Measurements from ENCODE around the gene FAAP100. TPM values are rescaled to one million over a fixed set of nuclear protein-coding genes. Genes with fewer than 3 reads are reported as not detected.

FAAP100 gene
- total RNA-seq, 1 donor from 2014 or later = 76.5 TPM

GRCh38 chr17:81503619-81504018, 48.5 kb downstream of the FAAP100 start:
- Mint-ChIP-seq H3K9me3 (no peaks in the 10 kb centered on the region), H3K27ac (no peak overlapping the region), H3K27me3 (peaks cover 24% of the 10 kb centered on the region), H3K4me3 (no peak overlapping the region), H3K36me3 (ENCODE audit: low read depth) (peaks cover 8% of the 10 kb centered on the region), H3K4me1 (peaks cover 4% of the 10 kb centered on the region)
- intact Hi-C loops (cut with micrococcal nuclease) = no loop called here
- DNase-seq = no peak

GRCh38 chr17:81502471-81503017, 49.6 kb downstream of the FAAP100 start:
- H3K9me3 Mint-ChIP-seq = no peaks in the 10 kb centered on the region
- H3K27ac Mint-ChIP-seq = no peak overlapping the region
- no peaks in the 10 kb centered on the region for H3K36me3 Mint-ChIP-seq (ENCODE audit: low read depth)
- H3K4me1 Mint-ChIP-seq = no peaks in the 10 kb centered on the region
- no peak overlapping the region for H3K4me3 Mint-ChIP-seq
- no peak for DNase-seq
- H3K27me3 Mint-ChIP-seq = peaks cover 27% of the 10 kb centered on the region
- intact Hi-C loops (cut with micrococcal nuclease) = no loop called here

GRCh38 chr17:81500047-81500446, 52.1 kb downstream of the FAAP100 start:
- Mint-ChIP-seq H3K4me1 (peaks cover 1% of the 10 kb centered on the region), H3K36me3 (ENCODE audit: low read depth) (no peaks in the 10 kb centered on the region), H3K4me3 (no peak overlapping the region), H3K27ac (no peak overlapping the region), H3K9me3 (no peaks in the 10 kb centered on the region), H3K27me3 (peaks cover 29% of the 10 kb centered on the region)
- DNase-seq = no peak
- intact Hi-C loops (cut with micrococcal nuclease) = no loop called here

GRCh38 chr17:81499601-81499970, 52.6 kb downstream of the FAAP100 start:
- Mint-ChIP-seq H3K36me3 (ENCODE audit: low read depth) (no peaks in the 10 kb centered on the region), H3K27me3 (peaks cover 28% of the 10 kb centered on the region), H3K9me3 (no peaks in the 10 kb centered on the region), H3K4me3 (no peak overlapping the region), H3K27ac (no peak overlapping the region), H3K4me1 (peaks cover 4% of the 10 kb centered on the region)
- intact Hi-C loops (cut with micrococcal nuclease) = no loop called here
- DNase-seq = no peak

DNA sequence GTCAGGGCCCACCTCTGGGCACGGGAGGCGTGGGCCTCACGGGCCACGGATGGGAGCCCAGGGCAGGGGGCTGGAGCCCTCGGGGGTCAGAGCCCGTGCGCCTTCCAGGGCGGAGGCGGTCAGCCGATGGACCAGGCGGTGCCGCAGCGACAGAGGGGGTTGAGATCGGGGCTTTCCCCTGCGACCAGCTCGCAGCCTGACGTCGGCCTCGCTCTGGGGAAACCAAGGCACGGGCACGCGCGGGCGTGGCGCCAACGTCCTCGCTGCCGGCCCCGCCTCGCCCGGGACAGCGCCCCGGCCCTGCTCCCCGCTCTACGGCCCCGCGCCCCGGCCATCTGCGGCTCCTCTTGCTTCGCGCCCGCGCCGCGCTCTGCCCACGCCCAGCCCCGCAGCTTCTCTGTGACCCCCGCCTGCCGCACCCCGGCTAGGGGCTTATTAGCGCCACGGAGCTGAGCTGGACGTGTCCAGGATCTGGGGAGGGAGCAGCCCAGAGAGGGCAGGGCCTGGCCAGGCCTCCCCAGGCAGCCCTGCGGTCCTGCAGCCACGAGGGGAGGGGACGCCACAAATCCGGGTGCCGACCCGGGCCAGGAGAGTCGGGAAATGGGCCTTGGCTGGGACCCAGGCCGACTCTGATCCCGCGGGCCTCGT, 53.1 kb downstream of the FAAP100 start:
- Mint-ChIP-seq H3K4me3 (no peak overlapping the region), H3K27me3 (peaks cover 27% of the 10 kb centered on the region), H3K4me1 (peaks cover 4% of the 10 kb centered on the region), H3K27ac (no peak overlapping the region), H3K9me3 (no peaks in the 10 kb centered on the region), H3K36me3 (ENCODE audit: low read depth) (no peaks in the 10 kb centered on the region)
- intact Hi-C loops (cut with micrococcal nuclease) = no loop called here
- DNase-seq = no peak

DNA sequence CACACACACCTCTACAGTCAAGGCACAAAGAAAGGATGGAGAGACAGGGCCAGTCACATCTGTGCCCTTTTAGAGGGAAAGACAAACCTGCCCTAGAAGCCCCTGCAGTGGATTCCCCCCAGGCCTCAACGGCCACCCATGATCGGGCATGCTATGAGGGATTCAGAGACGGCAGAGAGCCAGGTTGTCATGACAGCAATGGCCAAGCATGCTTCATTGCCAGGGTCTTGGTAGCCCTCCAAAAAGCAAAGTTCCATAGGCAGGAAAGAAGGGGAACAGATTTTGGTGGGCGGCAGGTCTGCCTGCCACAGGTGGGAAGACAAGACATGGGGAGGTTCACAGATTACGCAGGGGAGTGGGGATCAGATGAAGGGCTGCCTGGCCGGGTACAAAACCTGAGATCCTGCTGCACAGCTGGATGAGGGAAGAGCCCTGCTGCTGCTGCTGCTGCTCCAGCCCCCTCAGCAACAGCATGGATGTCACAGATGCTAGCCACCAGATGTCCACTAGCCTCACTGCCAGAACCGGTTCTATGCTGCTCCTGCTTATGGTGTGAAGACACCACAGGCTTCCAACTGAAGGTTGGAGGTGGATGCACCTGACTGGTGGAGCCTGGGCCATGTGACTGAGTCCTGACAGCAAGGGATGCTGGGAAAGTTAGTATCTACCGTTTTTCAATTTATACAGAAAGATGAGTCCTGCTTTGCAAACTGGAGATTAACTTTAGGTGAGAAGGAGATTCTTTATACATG, 57.4 kb downstream of the FAAP100 start:
- intact Hi-C loops (cut with micrococcal nuclease) = no loop called here
- peaks cover 21% of the 10 kb centered on the region for H3K27me3 Mint-ChIP-seq
- H3K36me3 Mint-ChIP-seq (ENCODE audit: low read depth) = no peaks in the 10 kb centered on the region
- H3K4me3 Mint-ChIP-seq = no peak overlapping the region
- peak; percentile 69 for DNase-seq
- H3K9me3 Mint-ChIP-seq = no peaks in the 10 kb centered on the region
- peaks cover 4% of the 10 kb centered on the region for H3K4me1 Mint-ChIP-seq
- H3K27ac Mint-ChIP-seq = no peak overlapping the region

GRCh38 chr17:81493198-81494038, 58.7 kb downstream of the FAAP100 start:
- Mint-ChIP-seq H3K36me3 (ENCODE audit: low read depth) (no peaks in the 10 kb centered on the region), H3K9me3 (no peaks in the 10 kb centered on the region), H3K27ac (no peak overlapping the region), H3K4me1 (peaks cover 4% of the 10 kb centered on the region), H3K4me3 (no peak overlapping the region), H3K27me3 (peaks cover 21% of the 10 kb centered on the region)
- DNase-seq = no peak
- intact Hi-C loops (cut with micrococcal nuclease) = no loop called here

DNA sequence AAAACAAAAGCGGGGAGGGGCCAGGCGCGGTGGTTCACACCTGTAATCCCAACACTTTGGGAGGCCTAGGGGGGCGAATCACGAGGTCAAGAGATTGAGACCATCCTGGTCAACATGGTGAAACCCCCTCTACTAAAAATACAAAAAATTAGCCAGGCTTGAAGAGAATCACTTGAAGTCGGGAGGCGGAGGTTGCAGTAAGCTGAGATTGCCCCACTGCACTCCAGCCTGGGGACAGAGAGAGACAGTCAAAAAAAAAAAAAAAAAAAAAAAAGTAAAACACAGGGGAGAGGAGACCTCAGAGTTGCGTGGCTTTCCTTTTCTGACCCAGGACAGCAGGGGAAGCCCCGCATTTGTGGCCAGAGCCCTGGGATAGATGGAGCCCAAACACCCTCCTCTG, 59.4 kb downstream of the FAAP100 start:
- no peak overlapping the region for H3K27ac Mint-ChIP-seq
- H3K4me1 Mint-ChIP-seq = peaks cover 4% of the 10 kb centered on the region
- no peak for DNase-seq
- H3K4me3 Mint-ChIP-seq = no peak overlapping the region
- H3K27me3 Mint-ChIP-seq = peaks cover 19% of the 10 kb centered on the region
- intact Hi-C loops (cut with micrococcal nuclease) = no loop called here
- H3K9me3 Mint-ChIP-seq = no peaks in the 10 kb centered on the region
- no peaks in the 10 kb centered on the region for H3K36me3 Mint-ChIP-seq (ENCODE audit: low read depth)

GRCh38 chr17:81492202-81492601, 60.0 kb downstream of the FAAP100 start:
- no peak overlapping the region for H3K27ac Mint-ChIP-seq
- H3K4me1 Mint-ChIP-seq = peaks cover 7% of the 10 kb centered on the region
- no peak for DNase-seq
- H3K4me3 Mint-ChIP-seq = no peak overlapping the region
- intact Hi-C loops (cut with micrococcal nuclease) = no loop called here
- peaks cover 19% of the 10 kb centered on the region for H3K27me3 Mint-ChIP-seq
- H3K36me3 Mint-ChIP-seq (ENCODE audit: low read depth) = no peaks in the 10 kb centered on the region
- no peaks in the 10 kb centered on the region for H3K9me3 Mint-ChIP-seq

GRCh38 chr17:81491761-81492160, 60.4 kb downstream of the FAAP100 start:
- Mint-ChIP-seq H3K36me3 (ENCODE audit: low read depth) (no peaks in the 10 kb centered on the region), H3K4me1 (peaks cover 7% of the 10 kb centered on the region), H3K27ac (no peak overlapping the region), H3K9me3 (no peaks in the 10 kb centered on the region), H3K27me3 (peaks cover 19% of the 10 kb centered on the region), H3K4me3 (no peak overlapping the region)
- DNase-seq = no peak
- intact Hi-C loops (cut with micrococcal nuclease) = no loop called here

DNA sequence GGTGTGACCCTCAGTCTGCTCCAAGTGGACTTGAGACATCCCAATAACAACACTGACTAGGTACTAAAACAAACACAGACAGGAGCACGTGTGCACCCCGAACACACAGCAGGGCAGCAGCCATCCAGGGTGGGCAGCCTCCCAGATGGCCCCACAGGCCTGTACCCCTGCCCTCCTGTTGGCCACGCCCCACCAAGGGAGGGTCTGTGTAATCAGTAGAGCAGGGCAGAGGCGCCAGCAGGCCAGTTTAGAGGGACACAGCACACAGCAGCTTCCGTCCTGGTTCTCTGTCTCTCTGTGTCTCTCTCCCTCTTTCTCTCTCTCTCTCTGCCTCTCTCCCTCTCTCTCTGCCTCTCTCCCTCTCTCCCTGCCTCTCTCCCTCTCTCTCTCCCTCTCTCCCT, 61.0 kb downstream of the FAAP100 start:
- Mint-ChIP-seq H3K27ac (no peak overlapping the region), H3K9me3 (no peaks in the 10 kb centered on the region), H3K36me3 (ENCODE audit: low read depth) (no peaks in the 10 kb centered on the region), H3K4me3 (no peak overlapping the region), H3K27me3 (peaks cover 17% of the 10 kb centered on the region), H3K4me1 (peaks cover 10% of the 10 kb centered on the region)
- DNase-seq = no peak
- intact Hi-C loops (cut with micrococcal nuclease) = no loop called here

DNA sequence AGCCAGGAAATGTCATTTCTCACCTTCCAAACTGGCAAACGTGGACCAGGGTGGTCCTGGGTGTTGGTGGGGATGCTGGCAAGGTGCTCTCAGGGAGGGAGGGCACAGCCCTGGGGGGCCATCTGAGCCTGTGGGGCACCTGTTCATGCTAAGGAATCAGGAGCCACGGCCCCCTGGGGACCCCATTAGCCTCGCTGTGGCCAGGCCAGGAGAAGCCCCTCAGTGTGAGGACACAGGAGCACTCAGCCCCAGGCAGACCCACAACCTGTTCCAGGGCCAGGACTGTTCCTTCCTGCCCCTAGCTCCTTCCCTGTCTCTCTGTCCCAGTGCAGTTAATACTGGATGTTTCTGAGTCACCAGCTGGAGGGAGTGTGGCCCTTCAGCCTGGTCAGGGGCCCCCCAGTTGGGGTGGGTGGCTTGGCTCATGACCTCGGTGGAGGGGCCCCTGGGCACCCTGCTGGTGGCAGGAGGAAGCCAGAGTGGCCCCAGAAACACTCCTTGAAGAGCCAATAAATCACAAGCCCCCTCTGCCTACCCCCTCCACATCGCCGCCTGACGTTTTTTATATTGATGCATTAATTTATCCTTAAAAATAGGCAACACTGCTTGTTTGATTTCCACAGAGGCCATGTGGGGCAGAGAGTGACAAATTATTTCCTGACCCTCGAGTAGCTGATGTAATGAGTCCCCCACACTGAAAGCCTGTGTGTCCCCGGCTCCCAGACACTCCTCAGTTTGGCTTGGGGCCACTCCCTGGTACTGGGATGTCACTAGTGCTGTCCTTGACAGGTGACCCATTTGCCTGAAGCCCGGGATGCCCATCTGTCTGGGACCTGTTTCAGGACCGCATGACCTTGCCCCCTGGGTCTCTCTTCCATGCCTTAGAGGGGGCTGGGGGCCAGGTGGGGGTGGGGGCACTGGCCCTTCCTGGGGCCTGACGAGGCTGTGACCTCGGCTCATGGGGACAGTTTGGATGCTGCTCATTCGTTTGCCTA, 61.9 kb downstream of the FAAP100 start:
- peak overlapping the region; percentile 67 for H3K4me3 Mint-ChIP-seq
- intact Hi-C loops (cut with micrococcal nuclease) = no loop called here
- no peaks in the 10 kb centered on the region for H3K36me3 Mint-ChIP-seq (ENCODE audit: low read depth)
- no peaks in the 10 kb centered on the region for H3K9me3 Mint-ChIP-seq
- peaks cover 15% of the 10 kb centered on the region for H3K27me3 Mint-ChIP-seq
- DNase-seq = no peak
- H3K27ac Mint-ChIP-seq = peak overlapping the region; percentile 47
- H3K4me1 Mint-ChIP-seq = peaks cover 13% of the 10 kb centered on the region

All from activated CD4-positive, alpha-beta T cell treated with anti-CD3 and anti-CD28 coated beads, Interleukin-2, amount 10 ng/mL, durations not matched to agents 24 days and 14 days (primary cell).